ENCODE results near the gene TMA7.

- TF ChIP-seq SIN3A (IDR thresholded peaks at IDR 0.05; ENCODE audit: borderline replicate concordance, insufficient read depth, low read length) (no peak), REST (IDR thresholded peaks at IDR 0.05; ENCODE audit: insufficient read depth in 1 of 2, low read depth in 2 of 2, low read length in 2 of 2) (no peak), TAF1 (IDR thresholded peaks at IDR 0.05; ENCODE audit: borderline replicate concordance, insufficient read depth, low read length) (no peak), POLR2AphosphoS5 (IDR thresholded peaks at IDR 0.05; ENCODE audit: low read depth, low read length) (no peak), FOXP2 (optimal IDR thresholded peaks at IDR 0.05; ENCODE audit: borderline replicate concordance, extremely low read depth, extremely low read length, insufficient read depth) (no peak)
Observed at GRCh38 chr3:48398701-48399386, 41.2 kb upstream of the TMA7 start.

All from PFSK-1 (cell line).